ENCODE results near the gene NAA35. TPM values are rescaled to one million over a fixed set of nuclear protein-coding genes. Genes with fewer than 3 reads are reported as not detected.

Gene NAA35
- total and polyA plus RNA-seq, 9 of the 15 experiments (the other 6 are each of a cell fraction or from before 2014, with no cell fraction given), result 17.7 to 43.9 (median 29.0) TPM

GRCh38 chr9:86069206-86069869 is 128.4 kb downstream of the NAA35 start:
- ATAC-seq (no peak), FAIRE-seq (no peak), DNase-seq (ENCODE audit: extremely low read depth in 1 of 4, low spot score in 3 of 4) (no peak)
- Histone ChIP-seq H3K9me3 (replicated peaks; ENCODE audit: control insufficient read depth, insufficient read depth, low read depth, low read length) (no peaks in the 10 kb centered on the region), H3K27ac (ENCODE audit: extremely low read depth, low read depth, low read length) (no peak overlapping the region), H3K4me1 (replicated peaks in 1 of 2; ENCODE audit: control insufficient read depth in 2 of 2, insufficient read depth in 2 of 2, low read length in 2 of 2) (no peaks in the 10 kb centered on the region), H3K4me2 (ENCODE audit: insufficient read depth, low read length) (no peak overlapping the region), H3K4me3 (no peak overlapping the region), H2AFZ (ENCODE audit: low read depth, low read length) (no peak overlapping the region), H3K27me3 (ENCODE audit: control insufficient read depth in 2 of 2, insufficient read depth in 2 of 2, low read length in 2 of 2) (peaks cover 9 to 28% of the 10 kb centered on the region in 2 experiments; a peak in 3 of 5 replicates), H3K79me2 (ENCODE audit: control insufficient read depth, insufficient read depth, low read length) (no peaks in the 10 kb centered on the region), H3K36me3 (ENCODE audit: control insufficient read depth, insufficient read depth, low read length) (no peaks in the 10 kb centered on the region), H4K20me1 (replicated peaks; ENCODE audit: control insufficient read depth, insufficient read depth, low read length) (no peaks in the 10 kb centered on the region), H3K9ac (ENCODE audit: insufficient read depth in 1 of 2, low read depth in 2 of 2, low read length in 2 of 2) (no peak overlapping the region), H3K9me1 (ENCODE audit: control insufficient read depth, insufficient read depth, low read length) (no peaks in the 10 kb centered on the region)
- BruUV-seq (replicated peaks), result no TSS peak
- 0% methylated on average over 7 of the region's 7 CpGs for WGBS (ENCODE audit: insufficient coverage, low coverage, missing lambda C conversion rate)
- POLR2A ChIA-PET, result no interaction called here
- in situ Hi-C loops (cut with MboI), result no loop called here
- CTCF ChIA-PET (ENCODE audit: low intra/inter-chr PET ratio), result no interaction called here
- intact Hi-C loops (cut with micrococcal nuclease), result no loop called here
- TF ChIP-seq, protein P1, sequence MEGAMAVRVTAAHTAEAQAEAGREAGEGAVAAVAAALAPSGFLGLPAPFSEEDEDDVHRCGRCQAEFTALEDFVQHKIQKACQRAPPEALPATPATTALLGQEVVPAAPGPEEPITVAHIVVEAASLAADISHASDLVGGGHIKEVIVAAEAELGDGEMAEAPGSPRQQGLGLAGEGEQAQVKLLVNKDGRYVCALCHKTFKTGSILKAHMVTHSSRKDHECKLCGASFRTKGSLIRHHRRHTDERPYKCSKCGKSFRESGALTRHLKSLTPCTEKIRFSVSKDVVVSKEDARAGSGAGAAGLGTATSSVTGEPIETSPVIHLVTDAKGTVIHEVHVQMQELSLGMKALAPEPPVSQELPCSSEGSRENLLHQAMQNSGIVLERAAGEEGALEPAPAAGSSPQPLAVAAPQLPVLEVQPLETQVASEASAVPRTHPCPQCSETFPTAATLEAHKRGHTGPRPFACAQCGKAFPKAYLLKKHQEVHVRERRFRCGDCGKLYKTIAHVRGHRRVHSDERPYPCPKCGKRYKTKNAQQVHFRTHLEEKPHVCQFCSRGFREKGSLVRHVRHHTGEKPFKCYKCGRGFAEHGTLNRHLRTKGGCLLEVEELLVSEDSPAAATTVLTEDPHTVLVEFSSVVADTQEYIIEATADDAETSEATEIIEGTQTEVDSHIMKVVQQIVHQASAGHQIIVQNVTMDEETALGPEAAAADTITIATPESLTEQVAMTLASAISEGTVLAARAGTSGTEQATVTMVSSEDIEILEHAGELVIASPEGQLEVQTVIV (CRISPR knock-in tag; IDR thresholded peaks at IDR 0.05; ENCODE audit: borderline replicate concordance), result no peak
- TF ChIP-seq ZNF518B (CRISPR knock-in tag; IDR thresholded peaks at IDR 0.05) (no peak), RNF219 (CRISPR knock-in tag; IDR thresholded peaks at IDR 0.05) (no peak)
